Astrocyte of the cerebellum (primary cell): ENCODE measurements around the gene PPIH.
A peak's percentile ranks its signal among the peaks of the same experiment; 100 is the strongest.

ENCODE experiments used
- DNase-seq: peaks from one replicate; pipeline ENCODE4 v3.0.0-alpha.2; 2011; ENCODE audit warnings: low read depth
- H3K4me3 ChIP-seq: 2 replicates; pipeline ENCODE4 v1.5.1; 2011; ENCODE audit warnings: mild to moderate bottlenecking, low read depth, low read length, moderate library complexity
- CTCF ChIP-seq: IDR thresholded peaks from 2 replicates; pipeline ENCODE4 v1.5.1; 2012; ENCODE audit warnings: low read length, low read depth, moderate library complexity, mild to moderate bottlenecking; ENCODE audit errors: missing control alignments
- in situ Hi-C: cut with HindIII; loops from 2 replicates; pipeline ENCODE4 v1.10.0; 2017; ENCODE audit warnings: low sequenced_read_pairs

Gene PPIH

GRCh38 chr1:42690477-42691156 lies 32.4 kb downstream of the PPIH start:
- in situ Hi-C loops: no loop called here
- no peak for DNase-seq
- no peak overlapping the region for H3K4me3 ChIP-seq
- TF ChIP-seq CTCF: peak; percentile 13

- H3K4me3 ChIP-seq: no peak overlapping the region
- DNase-seq: no peak
- in situ Hi-C loops: no loop called here
- TF ChIP-seq CTCF: no peak
These were observed 32.9 kb downstream of the PPIH start for GRCh38 chr1:42691157-42691498.

GRCh38 chr1:42692461-42692860 lies 34.2 kb downstream of the PPIH start:
- in situ Hi-C loops: no loop called here
- DNase-seq: no peak
- no peak overlapping the region for H3K4me3 ChIP-seq
- TF ChIP-seq CTCF: no peak

GRCh38 chr1:42692911-42693310 lies 34.7 kb downstream of the PPIH start:
- in situ Hi-C loops: no loop called here
- DNase-seq: no peak
- H3K4me3 ChIP-seq: no peak overlapping the region
- TF ChIP-seq CTCF: no peak

- TF ChIP-seq CTCF: no peak
- DNase-seq: no peak
- in situ Hi-C loops: no loop called here
- no peak overlapping the region for H3K4me3 ChIP-seq
These were observed 40.0 kb downstream of the PPIH start for GRCh38 chr1:42698081-42698813.

- no peak for TF ChIP-seq CTCF
- in situ Hi-C loops: no loop called here
- H3K4me3 ChIP-seq: no peak overlapping the region
- no peak for DNase-seq
These were observed 41.8 kb downstream of the PPIH start for GRCh38 chr1:42700006-42700405.
